Right lobe of liver (tissue), 4 donors: ENCODE data around the gene CHI3L1.

Source experiments
- POLR2A ChIP-seq: fragments of 450-650 bp; IDR thresholded peaks from one replicate; pipeline ENCODE4 v1.6.1; 2017; ENCODE audit warnings: antibody characterized with exemption, mild to moderate bottlenecking
- TF ChIP-seq, protein P1 (sequence below), 4 donors: fragments of 200-600 bp in 3 of 4; fragments of 450-650 bp in 1 of 4; IDR thresholded peaks; one replicate each; pipeline versions ENCODE4 v1.5.1 to v1.8.0; 2016 to 2022; ENCODE audit warnings: antibody characterized with exemption in 4 of 4, mild to moderate bottlenecking in 2 of 4
- donor health status: DM: no; HTN: no; CAD: no.
- donor health status: DM: no; HTN: no; CAD: no.
- donor health status: DM: no; HTN: yes; CAD: no.

DNA sequence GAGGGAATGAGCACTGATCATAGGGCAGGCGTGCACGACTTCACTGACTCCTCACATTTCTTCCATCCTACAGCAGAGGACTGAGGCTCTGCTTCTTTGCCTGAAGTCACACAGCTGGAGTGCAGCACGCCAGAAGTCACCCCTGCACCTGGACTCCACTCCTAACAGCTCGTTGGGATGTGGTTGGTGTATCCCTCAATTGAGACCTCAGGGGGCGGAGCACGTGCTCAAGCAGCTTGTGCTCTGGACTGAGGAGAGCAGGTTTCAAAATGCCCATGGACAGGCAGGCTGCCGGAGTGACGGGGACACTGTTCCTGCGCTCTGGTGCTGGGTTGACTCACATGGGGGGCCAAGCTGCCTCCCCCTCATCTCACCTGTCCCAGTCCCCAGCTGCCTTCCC is 29.1 kb upstream of the CHI3L1 start:
- TF ChIP-seq, protein P1, sequence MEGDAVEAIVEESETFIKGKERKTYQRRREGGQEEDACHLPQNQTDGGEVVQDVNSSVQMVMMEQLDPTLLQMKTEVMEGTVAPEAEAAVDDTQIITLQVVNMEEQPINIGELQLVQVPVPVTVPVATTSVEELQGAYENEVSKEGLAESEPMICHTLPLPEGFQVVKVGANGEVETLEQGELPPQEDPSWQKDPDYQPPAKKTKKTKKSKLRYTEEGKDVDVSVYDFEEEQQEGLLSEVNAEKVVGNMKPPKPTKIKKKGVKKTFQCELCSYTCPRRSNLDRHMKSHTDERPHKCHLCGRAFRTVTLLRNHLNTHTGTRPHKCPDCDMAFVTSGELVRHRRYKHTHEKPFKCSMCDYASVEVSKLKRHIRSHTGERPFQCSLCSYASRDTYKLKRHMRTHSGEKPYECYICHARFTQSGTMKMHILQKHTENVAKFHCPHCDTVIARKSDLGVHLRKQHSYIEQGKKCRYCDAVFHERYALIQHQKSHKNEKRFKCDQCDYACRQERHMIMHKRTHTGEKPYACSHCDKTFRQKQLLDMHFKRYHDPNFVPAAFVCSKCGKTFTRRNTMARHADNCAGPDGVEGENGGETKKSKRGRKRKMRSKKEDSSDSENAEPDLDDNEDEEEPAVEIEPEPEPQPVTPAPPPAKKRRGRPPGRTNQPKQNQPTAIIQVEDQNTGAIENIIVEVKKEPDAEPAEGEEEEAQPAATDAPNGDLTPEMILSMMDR (IDR thresholded peaks at IDR 0.05) = no peak
- no peak for TF ChIP-seq POLR2A
